GM18520 (cell line): Measurements from ENCODE around the gene C11orf58.

Experiments used
- ATAC-seq: cut with Tn5 transposase; IDR thresholded peaks from one replicate; pipeline ENCODE4 v1.9.1; 2021; ENCODE audit not compliant: unreplicated experiment

The C11orf58 gene

DNA sequence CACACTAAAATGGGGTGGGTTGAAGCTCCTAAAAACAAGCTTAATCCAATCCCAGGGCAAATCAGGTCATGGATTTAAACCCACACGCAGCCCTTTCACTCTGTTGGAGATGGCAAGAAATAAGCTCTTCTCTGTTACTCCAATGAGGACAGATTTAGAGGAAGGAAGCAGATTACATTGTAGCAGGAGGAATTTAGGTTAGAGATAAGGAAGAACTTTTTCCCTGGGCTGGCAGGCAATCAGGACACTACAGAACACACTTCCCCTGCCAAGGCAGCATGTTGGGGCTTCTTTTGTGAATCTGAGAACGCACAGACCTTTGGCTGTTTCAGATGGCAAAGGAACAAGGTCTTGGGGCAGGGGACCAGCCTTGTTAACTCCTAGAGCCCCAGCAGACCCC is 46.2 kb downstream of the C11orf58 start:
- no peak for ATAC-seq

DNA sequence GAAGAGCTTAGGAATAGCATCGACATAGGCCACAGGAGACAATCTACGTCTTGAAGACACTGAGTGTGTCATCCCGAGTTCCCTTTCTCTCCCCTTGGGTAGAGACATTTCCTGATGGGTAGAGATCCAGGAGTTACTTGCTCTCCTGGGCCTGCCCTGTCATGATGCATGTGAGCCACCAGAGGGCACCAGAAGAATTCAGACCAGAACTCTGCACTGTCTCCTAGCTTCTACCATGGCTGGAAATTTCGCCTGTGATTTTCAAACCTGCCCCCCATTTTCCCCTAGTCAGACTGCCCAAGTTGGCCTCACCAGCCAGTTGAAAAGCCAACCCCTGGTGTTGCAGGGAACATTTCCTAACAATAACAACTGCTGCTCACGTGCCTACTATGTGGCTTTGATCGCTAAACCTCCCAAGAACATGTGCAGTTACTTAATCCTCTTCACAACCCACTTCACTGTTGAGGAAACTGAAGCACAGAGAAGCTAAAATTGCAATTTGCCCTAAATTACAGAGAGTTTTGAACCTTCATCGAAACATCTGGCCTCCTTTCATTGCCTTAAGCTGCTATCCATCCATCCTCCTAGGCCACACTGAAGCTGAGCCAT is 47.2 kb downstream of the C11orf58 start:
- ATAC-seq = peak; percentile 38

DNA sequence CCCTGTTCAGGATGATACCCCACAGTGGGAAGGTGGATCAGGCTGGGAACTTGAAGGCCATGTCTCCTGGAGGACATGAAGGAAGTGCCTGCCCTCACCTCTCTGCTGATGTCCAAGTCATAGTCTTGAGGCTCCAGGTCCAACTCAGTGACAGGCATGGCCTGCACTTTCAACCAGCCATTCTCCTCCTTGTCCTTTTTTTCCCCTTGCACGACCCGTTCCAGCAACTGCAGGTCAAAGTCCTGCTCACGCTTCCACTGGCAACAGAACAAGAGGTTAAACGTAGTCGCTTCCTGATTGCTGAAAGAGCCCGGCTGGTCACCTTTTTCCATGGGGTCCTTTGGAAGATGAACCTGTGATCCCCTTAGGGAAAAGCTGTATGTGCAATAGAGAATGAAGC is 47.7 kb downstream of the C11orf58 start:
- ATAC-seq = no peak

DNA sequence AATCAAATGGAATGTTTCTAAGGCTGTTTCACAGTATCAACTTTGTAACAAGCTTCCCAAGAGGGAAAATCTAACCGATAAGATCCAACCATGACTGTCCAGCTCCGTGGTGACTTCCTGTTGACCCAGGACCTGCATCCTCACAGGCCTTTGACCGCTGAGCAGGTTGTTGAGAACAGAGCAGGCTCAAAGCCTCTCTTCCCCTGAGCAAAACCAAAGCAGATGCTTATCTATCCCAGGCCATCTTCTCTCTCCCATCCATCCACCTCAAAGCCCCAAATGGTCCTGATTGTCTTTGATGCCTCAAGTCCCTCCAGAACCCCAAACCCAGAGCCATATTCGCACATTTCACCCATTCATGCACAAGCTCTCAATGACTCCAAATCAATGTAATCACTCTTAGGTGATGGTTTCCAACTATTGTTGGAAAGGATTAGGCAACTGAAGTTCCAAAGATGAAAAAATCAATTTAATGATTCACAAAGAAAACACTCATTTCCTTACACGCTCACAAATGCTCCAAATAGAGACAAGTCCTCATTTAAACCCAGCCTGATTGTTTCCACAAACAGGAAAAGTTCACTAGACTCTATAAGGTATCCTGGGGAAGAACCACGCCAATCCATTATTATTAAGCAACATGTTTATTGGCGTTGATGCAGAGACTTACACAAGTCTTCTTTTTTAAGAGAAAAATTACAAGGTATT is 48.7 kb downstream of the C11orf58 start:
- no peak for ATAC-seq

DNA sequence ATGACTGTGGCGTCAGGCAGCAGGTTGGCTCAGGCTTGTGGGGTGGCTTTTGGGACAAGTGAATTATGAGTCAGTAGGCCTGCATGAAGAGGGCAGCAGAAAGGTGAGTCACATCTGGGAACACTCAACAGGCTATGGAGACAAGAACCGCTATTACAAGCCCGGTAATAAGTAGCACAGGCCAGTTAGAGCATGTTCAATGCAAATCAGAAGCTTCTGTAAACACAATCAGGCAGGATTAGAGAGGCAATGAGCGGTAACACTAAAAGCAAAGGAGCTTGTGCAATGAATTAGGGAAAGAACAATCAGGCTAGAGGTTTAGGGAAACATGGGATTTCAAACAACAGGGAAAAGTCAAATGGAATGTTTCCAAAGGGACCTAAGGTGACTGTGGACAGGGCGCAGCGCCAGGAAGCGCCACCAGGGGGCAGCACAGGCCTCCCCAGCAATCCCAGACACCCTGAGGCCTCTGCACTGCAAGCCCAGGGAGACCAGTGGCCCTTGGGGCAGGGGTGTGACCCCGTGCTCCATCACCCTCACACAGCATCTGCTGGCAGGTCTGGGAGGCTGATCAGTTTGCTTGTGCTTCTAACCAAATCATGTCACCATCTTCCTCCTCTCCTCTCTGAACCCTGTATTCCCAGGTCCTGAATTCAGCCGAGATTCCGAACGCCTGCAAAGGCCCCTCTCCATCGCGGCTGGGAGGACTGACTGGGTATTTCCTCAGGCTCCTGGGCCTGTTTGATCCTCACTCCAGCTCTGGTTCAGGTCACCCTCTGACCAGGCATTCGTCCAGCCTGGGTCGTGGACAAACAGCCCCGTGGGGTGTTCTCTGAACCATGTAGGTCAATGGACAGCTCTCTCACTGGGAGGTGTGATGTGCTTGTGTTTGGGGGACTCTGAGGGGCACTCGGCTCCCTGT is 50.0 kb downstream of the C11orf58 start:
- peak; percentile 45 for ATAC-seq

DNA sequence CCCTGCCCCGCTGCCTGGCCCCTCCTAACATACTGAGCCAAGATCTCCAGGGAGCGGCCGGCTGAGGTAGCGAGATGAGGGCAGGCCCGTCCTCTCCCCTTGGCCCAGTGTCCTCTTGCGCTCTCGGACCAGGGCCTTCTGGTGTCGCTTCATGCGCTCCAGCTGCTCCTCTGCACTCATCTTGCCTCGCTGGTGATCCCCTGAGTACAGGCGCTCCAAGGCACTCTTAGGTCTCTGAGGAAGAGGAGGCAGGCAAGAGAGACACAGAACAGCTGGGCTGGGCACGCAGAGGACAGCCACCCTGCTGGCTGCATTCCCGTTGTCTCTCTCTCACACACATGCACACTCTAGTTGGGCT is 50.6 kb downstream of the C11orf58 start:
- ATAC-seq = no peak

DNA sequence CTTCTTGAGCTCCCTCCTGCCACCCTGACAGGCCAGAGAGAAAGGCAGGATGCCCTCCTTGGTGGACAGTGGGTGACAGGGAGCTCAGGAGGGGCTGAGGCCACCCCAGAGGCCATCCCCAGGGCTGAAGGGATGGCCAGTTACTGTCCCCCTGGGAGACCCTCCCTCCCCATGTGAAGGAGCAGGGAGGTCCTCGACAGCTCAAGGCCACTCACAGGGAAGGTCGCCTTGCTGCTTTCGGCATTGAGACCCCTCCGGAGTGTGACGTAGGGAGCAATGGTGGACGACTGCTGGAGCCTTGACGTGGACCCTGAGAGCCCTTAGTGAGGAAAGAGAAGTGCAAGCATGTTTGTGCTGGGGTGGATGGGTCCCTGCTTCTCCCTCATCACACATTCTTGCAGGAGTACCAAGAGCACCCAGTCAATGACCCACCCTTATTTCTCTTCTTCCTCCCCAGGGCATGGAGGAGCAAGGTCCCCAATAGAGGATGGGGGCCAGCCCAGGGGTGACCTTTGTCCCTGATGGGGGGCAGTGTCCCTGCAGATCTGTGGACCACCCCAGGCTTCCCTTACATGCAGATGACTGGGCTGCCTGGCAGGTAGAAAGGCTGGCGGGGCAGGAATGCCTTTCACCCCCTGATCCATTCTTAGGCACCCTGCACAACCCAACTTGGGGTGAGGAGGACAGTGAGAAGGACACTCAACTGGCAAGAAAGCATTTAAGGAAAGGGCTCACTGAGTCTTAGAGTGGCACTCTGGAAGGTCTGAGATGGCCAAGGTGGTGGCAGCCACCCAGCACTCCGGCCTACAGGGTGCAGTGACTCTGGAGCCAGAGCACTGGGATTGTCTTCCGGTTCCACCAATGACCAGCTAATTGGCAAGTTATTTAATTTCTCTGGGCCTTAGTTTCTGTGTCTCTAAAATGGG is 51.4 kb downstream of the C11orf58 start:
- no peak for ATAC-seq

DNA sequence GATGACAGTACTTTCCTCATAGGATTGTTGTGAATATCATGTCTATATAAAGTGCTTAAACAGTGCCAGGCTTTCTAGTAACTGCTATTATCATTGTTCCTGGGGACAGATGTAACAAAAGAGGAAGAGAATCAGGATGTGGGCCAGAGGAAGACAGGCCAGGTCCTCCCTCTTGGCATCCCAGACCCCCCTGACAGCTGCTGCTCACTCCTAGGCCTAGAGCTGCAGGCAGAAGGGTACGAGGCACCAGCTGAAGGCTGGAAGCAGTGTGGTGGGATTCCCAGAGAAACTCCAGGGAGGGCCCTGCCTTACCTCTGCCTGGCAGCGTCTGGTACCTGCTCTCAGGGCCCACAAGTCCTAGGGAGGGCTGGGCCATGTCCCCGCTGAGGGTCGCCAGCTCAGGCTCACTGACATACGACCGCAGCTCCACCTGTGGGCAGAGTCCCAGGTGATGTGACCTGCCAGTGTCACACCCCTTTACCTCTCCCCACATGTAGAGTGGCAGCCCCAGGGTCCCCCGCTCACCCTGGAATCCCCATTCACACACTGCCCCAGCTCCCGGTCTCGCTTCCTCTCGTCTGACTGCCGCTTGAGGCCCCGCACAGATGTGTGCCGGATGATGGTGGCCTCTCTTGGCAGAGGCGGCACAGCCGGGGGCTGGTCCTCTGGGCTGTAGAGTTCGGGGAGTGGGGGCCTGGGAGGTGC is 52.2 kb downstream of the C11orf58 start:
- ATAC-seq = no peak

DNA sequence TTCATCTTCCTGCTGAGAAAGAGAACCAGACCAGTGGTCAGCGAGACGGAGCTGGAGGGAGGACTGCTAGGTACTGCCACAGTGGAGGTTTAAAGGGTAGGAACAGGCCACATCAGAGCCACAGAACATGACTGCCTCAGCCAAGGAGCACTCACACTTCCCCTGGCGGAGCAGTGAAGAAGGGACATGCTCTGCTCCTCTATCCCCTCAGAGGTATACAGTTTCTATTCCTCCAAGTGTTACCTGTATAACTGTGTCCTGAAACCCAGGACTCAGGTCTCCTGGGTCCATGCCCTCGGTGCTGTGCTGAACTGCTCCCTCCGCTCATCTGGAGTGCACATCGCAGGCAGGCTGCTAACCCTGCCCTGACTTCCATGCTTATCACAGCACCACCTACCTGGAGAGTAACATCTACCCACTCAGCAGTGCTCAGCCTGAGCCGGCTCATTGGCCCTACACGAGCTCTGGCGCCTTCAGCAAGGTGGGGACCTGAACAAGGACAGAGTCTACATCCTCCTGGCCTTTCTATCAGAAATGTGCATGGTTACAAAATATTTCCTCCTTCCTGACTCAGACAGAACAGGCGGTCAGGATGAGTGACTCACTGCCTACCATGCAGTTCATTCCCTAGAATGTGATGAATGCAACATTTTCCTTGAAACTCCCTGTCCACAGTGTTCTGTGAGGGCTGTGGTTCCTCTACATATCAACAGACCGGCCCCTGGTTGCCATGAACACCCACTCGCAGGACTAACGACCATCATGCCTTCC is 52.9 kb downstream of the C11orf58 start:
- ATAC-seq = no peak

DNA sequence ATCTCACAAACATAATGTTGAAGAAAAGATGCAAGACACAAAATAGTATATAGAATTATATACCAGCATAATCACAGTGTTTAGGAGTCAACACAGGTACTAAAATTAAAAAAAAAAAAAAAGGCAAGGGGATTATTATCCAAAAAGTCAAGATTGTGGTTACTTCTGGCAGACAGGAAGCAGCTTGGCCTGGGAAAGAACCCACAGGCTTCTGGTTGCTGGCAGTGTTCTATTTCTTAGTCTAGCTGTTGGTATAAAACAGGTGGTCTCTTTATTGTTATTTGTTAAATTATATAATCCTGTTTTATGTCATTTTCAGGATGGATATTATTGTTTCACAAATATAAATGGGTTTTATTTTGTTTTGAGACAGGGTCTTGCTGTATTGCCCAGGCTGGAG is 54.0 kb downstream of the C11orf58 start:
- no peak for ATAC-seq

DNA sequence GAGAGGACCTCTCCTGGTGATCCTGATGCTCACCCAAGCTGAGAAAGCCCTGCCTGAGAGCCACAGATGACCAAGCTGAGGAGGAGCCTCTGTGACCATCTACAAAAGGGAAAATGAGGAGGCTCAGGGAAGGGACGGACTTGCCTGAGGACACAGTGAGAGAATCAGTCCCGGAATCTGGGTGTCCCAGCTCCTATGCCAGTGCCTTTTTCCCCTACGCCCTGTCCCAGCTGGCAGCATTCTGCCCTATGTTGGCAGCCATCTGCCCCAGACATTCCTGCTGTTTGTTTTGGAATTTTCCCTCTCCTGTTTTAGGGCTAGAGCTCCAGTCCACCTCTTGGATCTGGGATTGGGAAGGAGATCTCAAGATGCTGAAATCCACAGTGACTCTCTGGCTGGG is 54.6 kb downstream of the C11orf58 start:
- ATAC-seq = no peak

DNA sequence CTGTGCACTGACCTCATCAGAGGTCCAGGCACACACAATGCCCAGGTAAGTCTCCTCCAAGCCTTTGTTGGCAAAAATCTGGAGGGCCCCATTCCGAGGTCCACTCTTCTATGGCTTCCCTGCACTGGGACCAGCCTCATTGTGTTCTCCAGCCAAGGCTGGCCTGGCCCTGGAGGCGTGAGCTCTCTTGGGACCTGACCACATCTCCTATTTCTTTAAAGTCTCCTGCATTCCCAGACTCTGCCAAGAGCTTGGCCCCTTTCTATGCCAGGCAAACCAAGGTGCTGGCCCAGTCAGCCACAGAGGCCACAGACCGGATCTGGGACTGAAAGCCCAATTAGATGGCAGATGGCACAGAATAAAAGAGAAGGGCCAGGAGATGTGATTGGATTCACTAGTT is 55.1 kb downstream of the C11orf58 start:
- no peak for ATAC-seq

DNA sequence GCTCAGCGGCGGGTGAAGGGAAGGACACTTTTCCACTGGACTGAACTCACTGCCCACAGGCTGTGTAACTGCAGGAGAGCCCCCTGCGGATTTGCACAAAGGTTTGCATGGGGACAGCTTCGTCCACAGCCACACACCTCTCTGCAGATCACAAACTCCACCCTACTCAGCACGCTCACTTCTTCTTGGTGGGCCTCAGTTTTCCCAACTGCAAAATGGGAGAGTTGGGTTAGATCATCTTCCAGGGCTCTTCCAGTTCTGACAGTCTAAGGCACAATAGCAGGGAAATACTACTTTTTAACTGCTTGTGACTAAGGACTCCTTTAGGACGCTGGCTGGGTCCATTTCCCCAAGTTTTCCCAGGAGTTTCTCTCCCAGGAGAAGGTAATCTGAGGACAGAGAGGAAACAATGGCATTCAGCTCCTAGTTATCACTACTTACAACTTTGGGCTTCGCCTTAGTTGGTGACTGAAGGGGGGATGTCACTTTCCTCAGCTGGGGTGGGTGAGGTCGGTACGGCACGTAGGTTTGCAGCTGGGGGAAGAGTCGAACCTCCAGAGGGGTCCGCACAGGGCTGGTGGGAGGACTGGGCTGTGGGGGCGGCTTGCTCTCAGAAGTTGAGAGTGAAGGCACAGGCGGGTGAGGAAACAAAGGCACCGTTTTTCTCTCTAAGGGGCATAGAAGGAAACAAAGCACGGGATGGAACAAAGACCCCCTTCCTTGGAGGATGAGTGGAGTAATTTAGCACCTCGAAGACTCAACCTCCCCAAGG is 55.8 kb downstream of the C11orf58 start:
- no peak for ATAC-seq

DNA sequence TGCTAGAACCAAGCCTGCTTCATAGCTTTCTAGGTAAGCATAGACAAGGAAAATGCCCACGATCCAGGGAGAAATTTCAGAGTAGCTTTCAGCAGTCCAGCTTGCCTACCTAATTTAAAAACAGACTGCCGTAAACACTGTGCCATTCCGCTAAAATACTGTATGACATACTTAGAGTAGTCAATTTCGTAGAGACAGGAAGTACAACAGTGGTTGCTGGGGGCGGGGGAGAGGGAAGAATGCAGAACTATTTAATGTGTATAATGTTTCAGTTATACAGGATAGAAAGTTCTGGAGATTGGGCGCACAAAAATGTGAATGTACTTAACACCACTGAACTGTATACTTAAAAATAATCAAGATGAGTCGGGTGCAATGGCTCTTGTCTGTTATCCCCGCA is 56.7 kb downstream of the C11orf58 start:
- no peak for ATAC-seq

DNA sequence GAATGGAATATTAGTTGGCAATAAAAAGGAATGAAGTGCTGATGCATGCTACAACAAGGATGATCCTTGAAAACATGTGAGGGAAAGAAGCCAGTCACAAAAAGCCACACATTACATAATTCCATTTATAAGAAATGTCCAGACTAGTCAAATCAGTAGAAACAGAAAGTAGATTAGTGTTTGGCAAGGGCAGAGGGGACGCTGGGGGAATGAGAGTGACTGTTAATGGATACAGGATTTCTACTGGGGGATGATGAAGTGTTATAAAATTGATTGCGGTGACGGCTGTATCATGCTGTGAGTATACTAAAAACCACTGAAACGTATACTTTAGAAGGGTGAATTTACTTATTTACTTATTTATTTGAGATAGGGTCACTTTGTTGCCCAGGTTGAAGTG is 57.9 kb downstream of the C11orf58 start:
- ATAC-seq = no peak

DNA sequence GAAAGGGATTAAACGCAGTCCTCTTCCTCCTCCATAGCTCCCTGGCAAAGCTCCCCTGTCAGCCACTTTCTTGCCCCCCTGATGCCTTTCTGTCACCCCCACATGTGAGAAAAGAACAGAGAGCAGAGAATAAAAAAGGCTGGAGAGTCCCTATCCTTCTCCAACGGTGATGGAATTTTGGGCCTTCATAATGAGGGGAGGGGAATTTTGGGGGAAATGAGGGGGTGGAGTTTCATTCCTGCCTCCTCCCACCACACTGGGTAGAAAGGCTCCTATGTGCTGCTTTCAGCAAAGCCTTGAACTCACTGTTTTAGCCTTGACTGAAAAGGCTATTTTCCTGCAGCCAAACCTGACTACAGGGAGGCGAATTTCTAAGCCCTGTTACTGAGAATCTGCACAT is 59.3 kb downstream of the C11orf58 start:
- no peak for ATAC-seq

DNA sequence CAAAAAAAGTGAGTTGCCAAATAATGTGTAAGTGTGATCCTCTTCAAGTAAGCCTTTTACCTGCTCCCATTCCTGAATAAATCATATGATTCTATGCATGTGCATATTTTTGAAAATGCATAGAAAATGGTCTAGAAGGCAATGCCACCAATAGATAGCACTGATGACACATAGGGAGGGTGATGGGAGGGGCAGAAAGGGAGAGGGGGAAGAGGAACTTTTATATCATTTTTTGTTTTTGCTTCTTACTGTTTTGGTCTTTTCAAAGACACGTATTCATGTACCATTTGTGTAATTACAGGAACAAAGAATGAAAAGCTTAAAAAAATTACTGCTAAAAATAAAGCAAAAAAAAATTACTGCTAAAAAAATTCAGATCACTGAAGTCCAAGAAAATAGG is 60.8 kb downstream of the C11orf58 start:
- ATAC-seq = no peak

DNA sequence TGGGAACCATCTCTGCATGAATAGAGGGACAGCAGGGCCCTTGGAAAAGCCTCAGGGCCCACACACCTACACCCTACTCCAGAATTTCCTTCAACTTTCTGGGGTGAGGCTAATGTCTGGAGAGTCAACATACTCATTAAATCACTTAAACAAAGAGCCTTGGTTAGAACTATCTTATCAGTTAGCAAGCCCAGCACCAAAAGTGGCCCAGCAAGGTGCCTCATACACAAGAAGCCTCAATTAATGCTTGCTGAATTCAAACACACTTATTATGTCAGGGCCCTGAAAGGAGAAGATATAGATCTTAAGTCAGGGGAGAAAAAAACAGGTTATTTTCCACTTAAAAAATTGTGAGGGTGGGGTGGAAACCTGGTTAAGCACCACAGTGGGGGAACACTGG is 61.4 kb downstream of the C11orf58 start:
- no peak for ATAC-seq

DNA sequence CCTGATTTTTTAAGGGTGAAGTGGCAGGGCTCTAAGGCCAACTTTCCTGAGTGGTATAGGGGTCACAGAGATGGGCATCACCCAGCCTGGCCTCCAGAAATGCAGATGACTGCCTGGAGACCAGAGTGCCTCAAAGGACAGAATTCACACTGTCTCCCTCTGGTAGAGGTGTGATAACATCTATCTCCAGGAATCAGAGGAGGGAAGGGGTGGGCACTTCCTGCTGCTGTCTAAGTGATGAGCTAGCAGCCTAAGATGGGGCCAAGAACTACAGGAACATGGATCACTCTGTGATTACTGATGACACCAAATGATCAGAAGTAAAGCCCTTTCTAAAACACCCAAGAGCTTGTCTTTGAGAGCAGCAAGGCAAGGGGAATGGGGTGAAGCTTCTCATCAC is 61.9 kb downstream of the C11orf58 start:
- ATAC-seq = no peak
